IPS-NIHi11 (cell line): ENCODE data around the gene POTEJ.
"Not testable (repeated sequence)": the region's sequence is repeated elsewhere in the genome, so short reads cannot be mapped to it uniquely, and the experiment has no call there.

Experiments
- DNase-seq: peaks from one replicate; pipeline ENCODE4 v3.0.0; 2012; ENCODE audit warnings: mixed read lengths, low spot score

POTEJ gene

DNA sequence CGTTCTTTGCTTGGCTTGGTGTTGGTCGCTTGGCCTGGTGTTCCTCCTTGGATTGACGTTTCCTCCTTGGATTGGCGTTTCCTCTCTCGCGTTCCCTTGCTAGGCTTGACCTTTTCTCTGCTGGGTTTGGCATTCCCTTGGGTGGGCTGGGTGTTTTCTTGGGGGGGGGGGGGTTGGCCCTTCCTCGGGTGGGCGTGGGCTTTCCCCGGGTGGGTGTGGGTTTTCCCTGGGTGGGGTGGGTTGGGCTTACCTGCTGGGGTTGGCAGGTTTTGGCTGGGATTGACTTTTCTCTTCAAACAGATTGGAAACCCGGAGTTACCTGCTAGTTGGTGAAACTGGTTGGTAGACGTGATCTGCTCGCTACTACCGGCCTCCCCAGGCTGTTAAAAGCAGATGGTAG, at the start of gene POTEJ:
TSS of gene POTEJ (plus strand) at position 301 of the 400 bp plus-strand sequence. CDS start at position 394, 93 bp downstream.
- not testable (repeated sequence) for DNase-seq

DNA sequence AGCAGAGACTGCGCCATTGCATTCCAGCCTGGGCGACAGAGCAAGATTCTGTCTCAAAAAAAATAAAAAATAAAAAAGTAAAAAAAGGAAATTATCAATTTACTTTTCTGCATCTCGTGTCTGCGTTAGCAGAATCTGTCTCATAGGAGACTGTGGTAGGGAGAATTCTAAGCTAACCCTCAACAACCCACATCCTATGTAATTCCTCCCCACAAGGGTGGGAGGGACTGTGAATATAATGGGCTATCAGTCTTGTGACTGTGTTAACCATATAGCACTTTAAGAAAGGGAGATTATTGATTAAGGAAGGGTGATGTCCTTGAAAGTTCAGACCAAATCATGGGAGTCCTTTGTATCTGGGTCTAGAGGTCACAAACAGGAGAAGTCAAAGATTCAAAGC, 45.1 kb upstream of the POTEJ start:
- not testable (repeated sequence) for DNase-seq

DNA sequence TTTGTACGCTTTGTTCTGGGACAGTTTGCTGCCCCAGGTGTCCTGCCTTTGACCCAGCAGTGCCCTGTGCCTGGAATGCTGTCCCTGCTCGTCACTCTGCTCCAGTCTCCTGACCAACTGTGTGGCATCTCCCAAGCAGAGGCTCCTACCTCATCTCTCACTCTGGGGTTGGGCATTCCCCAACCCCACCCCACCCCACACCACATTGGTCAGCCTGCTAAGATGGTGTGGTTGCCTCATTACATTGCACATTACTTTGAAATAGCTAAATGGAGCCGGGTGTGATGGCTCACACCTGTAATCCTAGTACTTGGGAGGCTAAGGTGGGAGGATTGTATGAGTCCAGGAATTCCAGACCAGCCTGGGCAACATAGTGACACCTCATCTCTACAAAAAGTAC, 39.3 kb upstream of the POTEJ start:
- DNase-seq, result not testable (repeated sequence)

DNA sequence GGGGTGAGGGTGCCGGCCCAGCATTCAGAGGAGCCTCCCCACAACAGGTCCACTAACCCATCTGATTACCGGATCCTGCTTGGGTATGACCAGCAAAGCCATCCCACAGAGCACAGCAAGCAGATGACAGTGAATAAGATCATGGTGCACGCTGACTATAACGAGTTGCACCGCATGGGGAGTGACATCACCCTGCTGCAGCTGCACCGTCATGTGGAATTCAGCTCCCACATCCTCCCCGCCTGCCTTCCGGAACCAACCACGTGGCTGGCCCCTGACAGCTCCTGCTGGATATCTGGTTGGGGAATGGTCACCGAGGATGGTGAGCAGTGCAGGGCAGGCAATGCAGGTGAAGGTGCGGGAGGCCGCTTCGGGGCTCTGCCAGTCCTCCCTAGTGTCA, 37.0 kb upstream of the POTEJ start:
- DNase-seq, result not testable (repeated sequence)

DNA sequence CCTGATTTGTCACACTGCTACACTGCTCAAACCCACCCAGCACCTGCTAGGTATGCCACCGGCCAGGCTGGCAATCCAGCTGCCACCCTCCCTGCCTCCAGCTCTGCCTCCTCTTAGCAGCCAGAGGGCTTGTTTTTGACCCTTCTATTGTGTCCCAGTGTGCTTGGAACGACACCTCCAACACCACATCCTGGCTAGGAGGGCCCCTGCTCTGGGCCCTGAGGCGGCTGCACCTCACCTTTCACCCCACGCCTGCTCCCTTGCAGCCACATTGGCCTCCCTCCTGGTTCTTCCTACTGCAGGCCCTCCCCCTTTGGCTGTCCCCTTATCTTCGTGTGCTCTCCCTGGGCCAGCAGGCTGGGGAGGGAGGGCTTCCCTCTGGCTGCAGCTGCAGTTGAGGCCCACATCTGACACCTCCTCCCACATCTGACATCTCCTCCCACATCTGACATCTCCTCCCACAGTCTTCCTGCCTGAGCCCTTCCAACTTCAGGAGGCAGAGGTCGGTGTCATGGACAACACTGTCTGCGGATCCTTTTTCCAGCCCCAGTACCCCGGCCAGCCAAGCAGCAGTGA, 34.9 kb upstream of the POTEJ start:
- DNase-seq, result not testable (repeated sequence)

DNA sequence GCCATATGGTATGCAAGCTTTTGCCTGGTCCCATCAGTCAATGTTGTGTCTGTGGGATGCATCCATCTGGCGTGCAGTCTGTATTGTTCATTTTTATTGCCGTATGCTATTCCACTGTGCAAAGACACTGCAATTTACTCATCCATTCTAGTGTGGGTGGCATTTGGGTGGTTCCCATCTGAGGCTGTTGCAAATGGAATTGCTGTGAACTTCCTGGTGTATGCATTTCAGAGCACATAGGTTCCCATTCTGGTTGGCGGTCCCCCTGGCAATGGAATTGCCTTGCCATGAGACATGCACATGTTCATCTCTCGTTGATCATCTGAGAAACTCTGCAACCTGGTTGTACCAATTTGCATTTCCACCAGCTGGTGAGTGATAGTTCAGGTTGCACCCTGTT, 33.7 kb upstream of the POTEJ start:
- DNase-seq, result not testable (repeated sequence)

DNA sequence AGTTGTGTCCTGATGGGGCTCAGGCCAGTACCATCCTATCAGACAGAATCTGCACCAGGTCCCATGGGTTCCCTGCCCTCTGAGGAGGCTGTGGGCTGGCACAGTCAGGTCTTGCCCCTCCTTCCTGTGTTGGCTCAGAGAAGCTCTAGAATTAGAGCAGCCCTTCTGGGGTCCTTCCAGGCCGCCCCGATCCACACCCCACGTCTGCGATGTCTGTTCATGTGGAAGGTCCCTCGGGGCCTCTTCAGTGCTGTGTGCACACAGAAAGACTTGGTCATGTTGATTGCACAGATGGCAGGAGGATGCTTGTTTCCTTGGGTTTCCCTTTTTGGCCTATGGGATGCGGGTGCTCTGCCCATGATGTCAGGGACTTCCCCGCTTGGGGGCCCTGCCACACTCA, 32.1 kb upstream of the POTEJ start:
- DNase-seq, result not testable (repeated sequence)

DNA sequence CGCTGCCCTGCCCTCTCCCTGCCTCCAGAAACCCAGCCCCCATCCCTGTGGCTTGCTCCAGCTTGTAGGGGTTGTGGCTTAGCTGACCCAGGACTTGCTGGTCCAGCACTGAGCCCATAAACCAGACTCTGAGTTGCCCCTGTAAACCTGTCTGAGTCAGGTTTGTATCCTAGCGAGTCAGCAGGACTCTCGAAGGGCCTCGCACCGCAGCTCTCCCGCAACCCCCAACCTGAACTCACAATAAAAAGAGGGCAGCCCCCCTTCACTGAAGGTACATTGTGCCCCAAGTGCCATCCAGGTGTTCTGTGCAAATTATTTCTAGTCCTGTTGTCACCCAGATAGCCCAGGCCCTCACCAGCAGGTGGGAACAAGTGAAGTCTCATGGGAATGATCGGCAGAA, 29.7 kb upstream of the POTEJ start:
- not testable (repeated sequence) for DNase-seq

DNA sequence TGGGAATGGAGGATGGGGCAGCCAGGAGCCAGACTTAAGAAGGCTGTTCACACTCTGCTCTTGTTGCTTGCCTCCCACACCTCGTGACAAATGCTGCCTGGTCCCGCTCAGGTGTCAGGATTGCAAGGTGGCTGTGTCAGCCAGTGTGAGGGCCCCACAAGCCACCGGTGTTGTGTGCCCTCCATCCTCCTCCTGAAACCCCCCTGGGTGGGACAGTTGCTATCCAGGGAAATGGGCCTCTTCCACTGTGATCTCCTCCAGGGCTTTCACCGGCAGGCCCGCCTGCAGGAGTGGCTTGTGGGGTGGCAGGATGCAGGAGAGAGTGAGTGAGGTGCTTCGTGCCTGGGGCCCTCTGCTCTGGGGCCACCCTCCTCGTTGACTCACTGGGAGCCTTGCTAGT, 28.3 kb upstream of the POTEJ start:
- not testable (repeated sequence) for DNase-seq

DNA sequence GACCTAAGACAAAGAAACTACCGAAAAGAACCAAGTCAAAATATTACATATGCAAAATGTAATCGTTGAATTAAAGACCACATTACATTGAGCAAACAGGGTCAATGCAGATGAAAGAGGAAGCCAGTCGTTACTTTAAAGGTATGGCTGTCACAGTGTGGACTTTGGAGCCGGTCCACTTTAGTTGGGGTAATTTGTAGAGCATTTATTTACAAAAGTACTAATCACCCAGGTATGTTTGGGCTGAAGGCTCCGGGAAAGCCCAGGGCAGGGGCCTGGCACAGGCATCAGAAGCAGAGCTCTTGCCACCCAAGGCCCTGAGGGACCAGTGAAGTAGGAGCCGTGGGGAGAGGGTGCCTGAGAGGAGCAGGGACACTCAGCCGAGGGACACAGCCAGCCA, 27.7 kb upstream of the POTEJ start:
- DNase-seq, result not testable (repeated sequence)

DNA sequence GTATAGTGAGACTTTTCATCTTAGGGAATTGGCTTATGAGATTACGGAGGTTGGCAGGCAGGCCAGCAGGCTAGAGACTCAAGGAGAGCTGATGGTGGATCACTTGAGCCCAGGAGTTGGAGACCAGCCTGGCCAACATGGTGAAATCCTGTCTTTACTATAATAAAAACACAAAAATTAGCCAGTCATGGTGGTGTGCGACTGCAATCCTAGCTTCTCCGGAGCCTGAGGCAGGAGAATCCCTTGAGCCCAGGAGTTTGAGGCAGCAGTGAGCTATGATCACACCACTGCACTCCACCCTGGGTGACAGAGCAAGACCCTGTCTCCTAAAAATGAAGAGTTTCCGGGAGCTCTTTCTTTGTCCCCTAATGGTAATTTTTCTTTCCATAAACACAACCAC, 26.5 kb upstream of the POTEJ start:
- not testable (repeated sequence) for DNase-seq

DNA sequence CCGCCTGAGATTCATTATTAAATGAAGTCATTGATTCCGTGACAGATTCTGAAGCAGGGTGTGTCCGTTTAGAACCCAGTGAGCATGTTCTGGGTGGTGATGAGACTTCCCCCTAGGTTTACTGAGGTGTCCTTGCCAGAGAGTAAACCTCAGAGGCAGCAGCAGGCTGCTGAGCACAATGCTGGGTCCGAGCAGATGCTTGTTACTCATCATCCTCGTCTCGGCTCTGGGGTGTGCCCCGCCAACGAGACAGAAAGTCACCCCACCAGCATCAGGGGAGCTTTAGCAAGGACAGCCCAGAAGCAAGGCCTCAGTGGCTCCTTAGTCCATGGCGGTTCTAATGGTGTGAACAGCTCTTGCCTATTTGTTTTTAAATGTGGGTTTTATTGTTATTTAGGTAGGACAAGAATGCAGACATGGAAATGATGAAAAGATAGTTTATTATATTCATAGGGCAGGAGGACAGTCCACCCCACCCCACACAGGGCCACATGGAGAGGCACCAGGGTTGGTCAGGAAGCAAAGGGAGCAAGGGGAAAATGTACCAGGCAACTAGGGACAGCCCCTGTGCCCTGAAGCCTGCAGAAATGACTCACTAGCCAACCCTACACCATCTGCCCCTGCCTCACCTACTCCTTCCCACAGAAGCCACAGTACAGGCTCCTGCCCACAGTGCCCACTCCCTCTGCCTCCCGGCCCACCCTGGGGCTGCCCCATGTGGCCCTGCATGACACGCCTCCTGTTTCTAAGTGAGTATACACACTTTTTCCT, 22.4 kb upstream of the POTEJ start:
- DNase-seq, result not testable (repeated sequence)

DNA sequence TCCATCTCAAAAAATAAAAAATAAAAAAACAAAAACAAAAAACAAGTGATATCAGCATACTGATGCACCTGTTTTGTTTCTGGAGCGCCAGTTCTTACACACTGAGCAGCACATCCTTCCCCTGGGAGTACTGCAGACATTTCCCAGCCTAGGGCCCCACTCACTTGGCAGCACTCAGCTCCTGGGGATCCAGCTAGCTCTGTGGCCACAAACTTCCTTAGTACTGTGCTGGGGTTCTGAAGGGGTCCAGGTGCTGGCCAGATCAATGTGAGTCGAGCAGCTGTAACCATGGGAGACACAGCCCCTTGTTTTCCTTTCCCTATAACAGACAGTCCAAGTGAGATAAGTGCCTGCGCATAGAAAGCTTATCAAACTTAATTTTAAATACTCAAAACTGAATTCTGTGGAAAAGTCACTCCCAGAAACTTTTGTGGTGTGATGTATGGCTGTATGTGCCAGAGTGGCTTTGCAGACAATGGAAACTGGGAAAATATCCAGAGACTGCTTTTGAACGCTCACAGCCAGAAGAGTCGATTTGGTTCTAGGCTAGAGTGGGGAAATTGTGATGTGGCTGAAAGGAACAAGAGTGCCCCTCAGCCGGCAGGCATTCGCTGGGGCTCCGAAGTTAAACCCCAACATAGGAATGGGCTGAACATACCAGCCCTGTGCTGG, 20.9 kb upstream of the POTEJ start:
- DNase-seq, result not testable (repeated sequence)

DNA sequence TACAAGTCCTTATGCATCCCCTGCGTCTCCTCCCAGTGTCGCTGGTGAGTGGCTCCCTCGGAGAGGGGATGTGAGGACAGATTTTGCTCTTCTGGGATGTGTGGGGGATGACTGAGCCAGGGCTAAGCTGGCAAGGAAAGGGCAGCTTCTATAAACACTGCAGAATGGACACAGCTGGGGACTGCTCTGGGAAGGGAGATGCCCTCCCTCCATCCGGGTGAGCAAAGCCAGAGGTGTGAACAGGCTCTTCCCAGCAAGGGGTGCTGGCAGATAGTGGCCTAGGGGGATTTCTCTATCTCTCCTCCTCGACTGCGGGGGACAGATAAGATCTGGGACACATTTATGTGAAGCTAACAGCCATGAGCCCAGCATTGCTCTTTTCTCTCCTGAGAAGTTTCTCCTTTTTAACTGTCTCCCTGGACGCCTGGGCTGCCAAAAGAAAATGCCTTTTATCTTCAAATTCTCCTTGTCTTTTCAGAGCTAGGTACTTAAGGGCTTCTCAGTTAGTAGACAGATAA, 20.3 kb upstream of the POTEJ start:
- not testable (repeated sequence) for DNase-seq

DNA sequence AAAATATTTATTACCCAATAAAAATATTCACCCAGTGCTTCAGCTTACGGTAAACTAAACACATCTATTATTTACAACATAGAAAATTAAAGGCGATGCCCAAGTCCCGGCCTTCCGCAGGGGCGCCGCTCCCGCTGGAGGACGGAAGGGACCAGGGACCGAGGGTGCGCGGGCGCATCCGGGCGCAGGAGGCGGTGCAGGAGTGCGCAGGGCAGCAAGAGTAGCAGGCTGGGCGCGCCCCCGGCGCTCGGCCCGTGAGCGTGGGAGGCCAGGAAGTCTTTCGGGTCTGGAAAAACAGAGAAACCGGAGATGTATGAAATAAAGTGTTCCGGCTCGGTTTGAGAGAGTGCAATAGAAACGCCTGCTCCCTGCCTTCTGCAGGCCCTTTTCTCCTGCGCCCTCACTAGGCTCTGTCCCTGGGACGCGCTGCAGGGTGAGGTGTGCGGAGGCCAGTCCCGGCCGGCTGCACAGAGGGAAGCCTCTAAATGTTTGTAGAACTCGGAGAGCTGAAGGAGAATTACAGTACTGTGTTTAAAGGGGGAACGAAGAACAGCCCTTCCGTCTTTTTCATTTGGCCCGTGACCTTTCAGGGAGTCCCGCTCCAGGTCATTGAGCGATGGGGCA, 18.3 kb upstream of the POTEJ start:
- DNase-seq, result not testable (repeated sequence)

DNA sequence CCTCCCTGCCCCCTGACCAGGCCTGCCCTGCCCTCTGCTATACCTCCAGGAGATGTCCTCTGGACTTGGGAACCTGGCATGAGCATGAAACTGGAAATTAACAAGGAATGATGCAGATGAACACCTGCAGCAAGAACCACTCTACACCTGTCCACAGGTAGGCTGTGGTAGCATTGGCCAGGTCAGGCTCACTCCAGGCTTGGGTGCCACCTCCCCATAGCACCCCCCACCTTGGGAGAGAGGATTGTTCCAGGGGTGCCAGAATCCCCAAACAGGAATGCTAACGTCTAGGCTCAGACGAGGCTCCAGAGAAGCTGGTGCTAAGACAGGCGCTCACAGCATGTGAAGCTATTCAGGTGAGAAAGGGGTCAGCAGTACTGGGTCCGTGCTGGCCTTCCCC, 17.2 kb upstream of the POTEJ start:
- DNase-seq, result not testable (repeated sequence)

DNA sequence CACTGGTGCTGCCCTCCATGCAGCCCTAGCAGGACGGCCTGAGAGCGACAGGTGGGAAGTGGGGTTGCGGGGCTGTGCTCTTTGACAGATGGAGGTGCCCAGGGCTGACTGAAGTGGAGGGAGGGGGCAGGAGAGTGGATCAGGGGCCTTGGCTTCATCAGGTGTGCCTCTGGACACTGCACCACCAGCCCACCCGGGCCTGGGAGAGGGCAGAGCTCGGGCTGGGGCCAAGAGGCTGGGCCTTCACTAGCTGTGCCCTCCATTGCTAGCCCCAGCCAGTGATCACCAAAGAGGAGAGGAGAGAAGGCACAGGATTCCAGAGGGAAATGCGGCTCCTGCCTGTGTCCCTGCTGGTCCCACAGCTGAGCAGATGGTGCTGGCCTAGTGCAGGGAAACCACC, 14.5 kb upstream of the POTEJ start:
- DNase-seq, result not testable (repeated sequence)

DNA sequence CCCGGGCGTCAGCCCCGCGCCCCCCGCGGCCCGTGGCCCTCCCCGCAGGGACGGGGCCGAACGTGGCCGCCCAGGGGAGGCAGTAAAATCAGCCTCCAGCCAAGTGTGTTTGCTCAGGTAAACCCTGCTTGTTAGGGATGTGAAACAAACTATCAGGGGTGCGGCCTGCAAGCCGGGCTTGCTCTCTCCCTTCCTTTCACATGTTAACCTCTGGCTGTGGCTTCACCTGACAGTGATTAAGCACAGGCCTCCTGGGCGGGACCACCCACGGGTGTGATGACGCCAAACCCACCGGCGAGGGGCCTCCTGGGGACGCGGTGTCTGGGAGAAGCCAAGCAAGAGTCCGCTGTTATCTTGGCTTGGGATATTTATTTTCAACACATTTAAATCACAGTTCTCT, 13.2 kb upstream of the POTEJ start:
- DNase-seq, result not testable (repeated sequence)

DNA sequence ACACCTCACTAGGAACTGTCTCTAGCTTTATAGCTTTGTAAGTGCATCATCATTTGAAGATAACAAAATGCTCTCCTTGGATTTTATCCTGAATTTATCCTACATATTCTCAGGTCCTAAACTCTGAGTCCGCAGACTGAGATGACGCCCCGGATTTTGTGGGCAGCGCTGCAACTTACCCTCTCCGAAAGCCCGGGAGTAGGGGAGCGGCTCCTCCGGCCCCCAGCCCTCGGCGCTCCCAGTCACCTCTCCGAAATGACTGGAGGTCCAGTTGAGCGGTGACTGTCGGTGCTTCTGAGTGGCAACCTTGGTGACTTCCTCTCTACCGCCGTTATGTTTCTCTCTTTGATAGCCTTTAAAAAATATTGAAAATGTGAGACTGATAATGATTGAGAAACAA, 12.8 kb upstream of the POTEJ start:
- not testable (repeated sequence) for DNase-seq

DNA sequence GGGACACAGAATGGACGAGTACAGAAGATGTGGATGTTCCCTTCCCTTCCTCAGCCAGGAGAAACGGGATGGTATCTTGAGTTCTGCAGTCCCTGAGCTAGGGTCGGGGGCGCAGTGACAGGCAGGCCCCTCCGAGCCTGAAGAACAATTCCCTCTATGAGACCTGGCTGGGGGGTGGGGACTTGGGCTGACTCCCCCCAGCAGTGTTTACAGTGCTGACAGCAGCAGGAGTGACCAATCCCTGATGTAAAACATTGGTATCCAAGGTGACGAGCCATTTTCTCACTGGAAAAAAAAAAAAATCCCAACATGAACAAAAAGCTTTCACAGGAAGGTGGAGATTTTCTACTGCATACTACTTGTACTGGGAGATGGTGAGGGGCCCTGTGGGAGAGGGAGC, 11.8 kb upstream of the POTEJ start, which contains the start of gene CFC1:
TSS of gene CFC1 (minus strand) at position 183 of the 400 bp plus-strand sequence. CDS start 288 bp downstream, outside the sequence.
- DNase-seq, result not testable (repeated sequence)

DNA sequence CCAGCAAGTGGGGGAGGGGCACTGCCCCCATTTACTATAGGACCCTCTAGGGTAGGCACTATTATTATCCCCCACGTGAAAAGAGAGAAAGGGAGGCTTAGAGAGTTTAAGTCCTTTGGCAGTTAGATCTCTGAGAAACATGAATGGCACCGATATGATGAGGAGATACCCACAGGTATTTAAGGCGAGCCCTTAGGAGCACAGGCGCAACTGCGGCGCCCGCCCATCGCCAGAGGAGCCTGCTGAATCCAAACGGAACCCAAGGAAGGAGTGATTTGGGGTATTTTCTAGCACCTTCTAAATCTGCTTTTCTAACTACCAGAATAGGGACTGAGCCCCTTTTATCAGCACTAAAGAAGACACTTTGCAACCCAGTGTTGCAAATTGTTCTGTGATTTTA, 11.3 kb upstream of the POTEJ start:
- DNase-seq, result not testable (repeated sequence)

DNA sequence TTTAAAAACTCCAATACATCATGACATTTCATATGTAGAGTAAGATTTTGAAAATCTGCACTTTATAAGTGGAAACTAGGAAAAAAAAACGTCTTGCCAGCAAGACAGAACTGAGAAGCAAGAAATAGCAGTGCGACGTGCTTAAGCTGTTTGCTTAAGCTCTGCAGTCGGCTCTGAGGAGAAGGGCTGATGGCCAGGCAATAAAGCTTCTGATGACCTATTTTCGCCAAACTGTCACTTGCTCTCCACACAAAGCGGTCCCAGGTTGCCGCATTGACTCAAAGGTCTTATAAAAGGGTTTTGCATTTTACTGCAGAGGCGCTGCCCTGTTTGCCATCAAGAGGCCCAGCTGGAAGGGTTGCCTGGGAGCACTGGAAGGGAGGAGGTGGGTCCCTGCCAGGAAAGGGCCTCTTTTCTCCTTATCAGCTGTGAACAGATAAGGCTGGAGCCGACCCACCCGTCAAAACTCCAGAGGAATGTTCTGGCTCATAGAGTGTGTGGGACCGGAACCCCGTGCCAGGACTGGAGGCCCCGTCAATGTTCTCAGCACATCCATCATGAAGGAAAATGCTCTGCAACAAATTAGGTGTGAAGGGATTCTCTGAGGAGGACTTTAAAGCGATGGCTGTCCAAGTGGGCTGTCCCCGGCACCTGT, 9.5 kb upstream of the POTEJ start:
- not testable (repeated sequence) for DNase-seq
